NCI-H446 treated with DMSO at 0.1 percent for 48 hours (cell line): Measurements from ENCODE around the gene NTN3.
"Not testable (repeated sequence)": the region's sequence is repeated elsewhere in the genome, so short reads cannot be mapped to it uniquely, and the experiment has no call there.

Experiments
- DNase-seq: peaks from one replicate; lab custom pipeline; 2025; lab: John Stamatoyannopoulos, UW

The NTN3 gene

DNA sequence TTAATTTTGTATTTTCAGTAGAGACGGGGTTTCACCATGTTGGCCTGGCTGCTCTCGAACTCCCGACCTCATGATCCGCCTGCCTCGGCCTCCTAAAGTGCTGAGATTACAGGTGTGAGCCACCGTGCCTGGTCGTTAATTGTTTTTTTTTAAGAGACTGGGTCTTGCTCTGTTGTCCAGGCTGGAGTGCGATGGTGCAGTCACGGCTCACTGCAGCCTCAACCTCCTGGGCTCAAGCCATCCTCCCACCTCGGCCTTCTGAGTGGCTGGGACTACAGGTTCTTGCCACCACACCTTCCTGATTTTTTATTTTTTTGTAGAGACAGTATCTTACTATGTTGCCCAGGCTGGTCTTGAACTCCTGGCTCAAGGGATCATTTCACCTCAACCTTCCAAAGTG is 8.9 kb downstream of the NTN3 start:
- DNase-seq = not testable (repeated sequence)

DNA sequence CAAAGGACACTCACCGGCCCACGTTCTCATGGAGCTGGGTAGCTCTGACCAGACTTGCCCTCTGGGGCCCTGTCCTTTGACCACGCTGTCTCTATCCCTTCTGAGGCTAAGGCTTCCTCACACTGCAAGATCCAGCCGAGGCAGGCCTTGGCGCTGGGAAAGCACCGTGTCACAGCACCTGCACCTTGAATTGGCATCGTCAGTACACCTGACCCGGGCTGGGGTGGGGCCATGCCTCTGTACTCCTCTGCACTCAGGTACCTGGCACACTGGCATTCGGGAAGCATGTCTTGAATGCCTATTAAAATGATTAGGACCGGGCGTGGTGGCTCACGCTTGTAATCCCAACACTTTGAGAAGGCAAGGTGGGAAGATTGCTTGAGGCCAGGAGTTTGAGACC is 9.9 kb downstream of the NTN3 start:
- DNase-seq = no peak

DNA sequence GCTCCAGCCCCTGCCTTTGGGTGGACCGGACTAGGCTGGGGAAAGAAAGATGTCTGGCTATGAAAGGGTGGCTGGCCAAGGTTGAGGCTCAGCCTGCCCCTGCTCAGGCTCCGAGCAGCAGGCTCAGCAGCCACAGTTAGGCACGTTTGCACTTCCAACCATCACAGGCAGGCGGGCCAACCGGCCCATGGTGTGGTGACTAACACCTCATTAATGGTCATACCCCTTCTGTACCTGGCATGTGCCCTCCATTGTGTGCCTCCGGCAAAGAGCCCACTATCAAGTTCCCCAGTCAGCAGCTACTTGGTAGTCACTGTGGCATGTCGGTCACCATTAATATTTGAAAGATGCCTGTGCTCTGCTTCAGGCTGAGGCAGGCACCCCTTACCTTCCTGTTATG is 10.6 kb downstream of the NTN3 start:
- no peak for DNase-seq

DNA sequence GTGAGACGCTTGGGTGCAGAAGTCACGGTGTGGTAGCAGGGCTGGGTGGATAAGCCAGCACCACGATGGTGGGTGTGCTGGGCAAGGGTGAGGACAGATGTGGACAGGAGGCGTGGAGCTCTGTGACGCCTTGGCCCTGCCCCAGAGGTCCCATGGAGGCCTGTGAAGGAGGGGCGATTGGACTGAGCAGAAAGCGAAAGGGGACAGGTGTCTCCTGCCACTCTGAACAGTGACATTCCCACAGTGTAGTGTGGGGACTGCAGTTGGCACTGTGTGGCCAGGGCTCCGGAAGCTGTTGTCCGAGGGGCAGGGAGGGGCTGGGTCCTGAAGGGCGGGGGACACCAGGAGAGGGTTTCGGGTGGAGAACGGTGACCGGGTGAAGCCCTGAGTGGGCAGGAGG is 11.2 kb downstream of the NTN3 start:
- no peak for DNase-seq

DNA sequence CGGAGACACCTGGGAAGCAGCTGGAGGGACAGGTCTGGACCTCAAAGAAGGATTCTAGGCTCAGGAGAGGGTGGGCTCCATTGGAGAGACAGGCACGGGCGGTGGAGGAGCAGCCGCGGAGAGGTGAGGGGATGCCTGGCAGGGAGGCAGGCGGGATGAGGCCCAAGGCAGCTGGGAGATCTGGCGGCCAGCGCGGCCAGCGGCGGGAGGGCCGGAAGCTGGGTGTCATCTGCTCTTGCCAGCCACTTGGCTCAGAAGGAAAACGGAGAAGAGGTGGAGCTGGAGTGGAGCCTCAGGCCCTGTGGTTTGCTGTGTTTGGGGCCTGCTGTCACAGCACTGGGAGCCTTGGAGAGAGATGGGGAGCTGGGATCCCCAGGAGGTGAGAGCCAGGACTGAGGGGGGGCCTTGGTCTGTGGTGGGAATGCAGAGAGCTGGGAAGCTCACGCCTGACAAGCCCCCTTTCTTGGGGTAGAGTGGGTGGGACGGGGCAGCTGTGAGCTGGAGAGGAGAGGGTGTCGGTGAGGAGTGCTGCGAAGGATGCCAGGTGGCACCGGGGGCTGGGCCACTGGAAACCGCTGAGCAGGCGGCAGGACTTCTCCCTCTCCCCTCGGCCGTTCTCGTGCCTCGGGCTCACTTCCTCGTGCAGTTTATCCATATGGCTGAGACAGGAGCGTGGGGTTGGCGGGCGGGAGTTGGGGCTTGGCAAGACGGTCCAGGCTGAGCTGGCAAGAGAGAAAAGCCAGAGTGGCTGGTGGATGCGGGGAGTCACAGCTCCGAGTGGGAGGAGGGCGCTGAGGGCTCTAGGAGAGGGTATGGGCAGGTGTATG is 11.8 kb downstream of the NTN3 start:
- DNase-seq = peak; percentile 73

DNA sequence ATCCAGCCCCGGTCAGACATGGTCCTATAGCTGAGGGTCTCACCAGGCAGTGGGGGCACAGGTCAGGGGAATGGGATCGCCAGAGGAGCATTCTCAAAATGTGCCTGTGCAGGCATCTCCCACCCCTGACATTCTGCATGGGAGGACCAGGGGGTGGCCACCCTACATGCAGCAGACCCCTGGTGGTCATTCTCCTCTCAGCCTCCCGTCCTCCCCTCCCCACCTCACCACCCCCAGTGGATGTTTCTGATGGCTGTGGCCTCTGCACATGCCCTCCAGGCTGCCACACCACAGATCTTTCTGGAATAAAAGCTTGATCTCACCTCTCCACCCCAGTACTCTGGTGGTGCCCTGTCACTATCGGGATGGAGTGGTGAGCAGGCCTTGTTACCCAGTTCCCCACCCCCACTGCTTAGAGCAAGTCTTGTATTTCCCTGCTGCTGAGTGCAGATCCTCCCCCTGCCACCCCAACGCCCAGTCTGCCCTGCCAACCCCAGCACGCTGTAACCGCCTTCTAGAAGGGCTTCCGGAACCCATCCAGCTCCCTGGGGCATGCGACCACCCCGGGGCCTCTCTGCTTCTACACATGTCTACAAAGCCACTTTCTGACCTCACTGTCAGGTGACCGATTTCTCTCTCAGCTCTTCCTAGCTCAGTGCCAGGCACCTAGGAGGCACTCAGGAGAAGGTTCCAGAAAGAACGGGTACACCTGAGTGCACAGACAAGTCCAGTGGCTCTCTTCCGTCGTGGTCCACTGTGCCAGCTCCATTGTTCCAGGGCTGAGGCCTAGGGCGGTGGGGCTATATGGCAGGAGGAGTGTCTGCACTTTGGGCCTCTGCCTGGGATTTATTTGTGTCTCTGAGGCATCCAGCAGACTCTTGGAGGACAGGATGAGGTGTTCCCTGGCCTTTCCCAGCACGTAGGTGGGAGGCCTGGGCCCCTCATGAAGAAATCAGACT is 13.1 kb downstream of the NTN3 start:
- DNase-seq = no peak

DNA sequence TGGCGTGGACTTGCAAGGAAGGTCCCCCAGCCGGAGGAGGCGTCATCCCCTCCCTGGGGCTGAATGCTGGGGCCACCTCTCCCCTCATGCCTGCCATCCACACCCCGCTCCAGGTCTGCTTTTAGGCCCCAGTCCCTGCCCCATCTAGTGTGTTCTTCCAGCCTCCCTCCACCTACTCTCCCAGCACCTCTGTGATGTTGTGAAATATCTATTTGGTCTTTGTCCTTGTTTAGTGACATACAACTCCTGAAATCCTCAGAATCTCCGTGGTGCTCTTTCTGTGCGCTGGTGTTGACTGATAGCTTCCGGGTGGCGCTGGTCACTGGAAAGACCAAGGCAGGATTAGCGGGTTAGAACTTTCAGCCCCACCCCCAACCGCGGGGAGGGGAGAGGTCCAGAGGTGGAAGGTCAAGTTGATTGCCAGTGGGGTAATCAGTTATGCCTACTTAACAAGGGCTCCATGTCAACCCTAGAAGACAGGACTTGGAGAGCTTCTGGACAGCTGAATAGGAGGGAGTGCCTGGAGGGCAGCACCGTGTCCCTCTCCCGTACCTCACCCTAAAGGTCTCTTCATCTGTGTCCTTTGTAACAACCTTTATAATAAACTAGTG is 13.9 kb downstream of the NTN3 start:
- DNase-seq = no peak

DNA sequence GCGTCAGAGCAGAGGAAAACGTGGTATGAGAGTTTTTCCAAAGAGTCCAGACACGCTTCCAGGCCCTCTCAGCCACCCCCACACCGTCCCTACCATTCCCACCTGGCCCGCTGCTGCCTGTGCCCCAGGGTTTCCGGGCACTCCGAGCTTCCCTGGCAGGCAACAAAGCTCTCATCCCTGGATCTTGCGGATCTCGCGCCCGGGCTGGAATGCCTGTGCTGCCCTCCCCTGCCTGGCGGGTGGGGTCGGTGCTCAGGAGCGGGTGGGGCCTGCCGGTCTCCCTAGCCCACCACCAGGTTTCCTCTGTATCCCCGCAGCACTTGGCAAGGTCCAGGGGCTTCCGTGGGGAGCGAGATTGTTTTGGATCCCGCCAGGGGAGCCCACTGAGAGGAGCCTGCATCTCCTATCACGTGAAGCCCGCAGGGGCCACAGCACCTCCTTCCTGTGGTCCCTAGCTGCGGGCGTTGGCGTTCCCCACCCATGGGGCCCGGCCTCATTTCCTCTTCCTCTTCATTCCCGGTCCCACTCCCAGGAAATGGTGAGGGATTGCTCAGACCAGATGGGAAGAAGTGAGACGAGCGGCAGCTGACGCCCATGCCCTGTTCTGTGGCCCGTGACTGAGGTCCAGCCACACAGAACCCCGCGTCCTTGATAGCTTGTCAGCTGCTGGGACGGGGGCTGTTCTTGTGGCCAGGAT is 14.9 kb downstream of the NTN3 start:
- no peak for DNase-seq

DNA sequence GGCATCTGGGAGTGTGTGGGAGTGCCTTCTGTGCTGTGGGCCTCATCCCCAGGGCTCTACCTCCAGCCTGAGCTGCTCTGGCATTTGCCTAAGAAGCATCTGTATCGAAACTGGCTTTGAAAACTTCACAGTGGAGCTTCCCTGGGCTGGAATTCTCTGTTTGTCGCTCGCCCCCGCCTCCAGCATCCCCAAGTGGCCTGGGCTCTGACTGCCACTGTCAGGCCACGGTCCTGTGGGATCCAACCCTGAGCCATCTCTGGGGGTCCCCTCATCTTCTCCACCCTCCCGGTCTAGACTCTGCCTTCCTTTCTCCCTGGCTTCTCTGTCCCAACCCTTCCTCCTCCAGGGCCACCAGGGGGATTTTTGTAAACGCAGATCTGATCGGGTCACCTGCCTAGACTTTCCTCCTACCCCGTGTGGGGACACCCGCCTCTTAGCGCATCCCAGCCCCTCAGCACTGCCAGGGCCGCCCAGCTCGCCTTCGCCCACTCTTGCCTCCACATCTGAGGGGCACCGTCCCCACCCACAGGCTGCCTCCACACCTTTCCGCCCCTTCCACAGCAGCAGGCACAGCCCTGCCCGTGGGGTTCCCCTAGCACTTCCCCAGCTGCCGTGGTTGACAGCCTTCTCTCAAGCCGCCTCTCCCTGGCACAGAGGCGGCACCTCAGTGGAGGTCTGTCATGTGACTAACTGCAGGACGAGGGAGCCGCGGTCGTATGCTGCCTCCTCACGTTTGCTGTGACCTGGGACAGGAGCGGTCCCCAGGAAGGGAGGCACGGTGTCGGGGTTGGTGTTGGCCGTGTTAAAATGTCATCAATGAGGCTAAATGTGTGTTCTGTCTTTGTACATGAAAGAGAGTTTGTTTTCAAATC is 15.8 kb downstream of the NTN3 start:
- no peak for DNase-seq

DNA sequence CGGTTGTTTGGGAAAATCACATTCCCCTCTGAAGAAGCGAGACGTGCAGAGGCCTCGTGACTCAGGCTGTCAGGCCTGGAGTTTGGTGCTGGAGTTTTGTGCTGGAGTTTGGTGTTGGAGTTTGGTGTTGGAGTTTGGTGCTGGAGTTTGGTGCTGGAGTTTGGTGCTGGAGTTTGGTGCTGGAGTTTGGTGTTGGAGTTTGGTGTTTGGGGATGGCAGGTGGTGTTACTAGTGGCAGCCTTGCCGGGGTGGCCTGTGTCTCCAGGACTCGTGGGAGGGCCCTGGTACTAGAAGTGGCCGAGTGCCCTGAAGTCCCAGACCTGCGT is 16.4 kb downstream of the NTN3 start:
- DNase-seq = no peak

DNA sequence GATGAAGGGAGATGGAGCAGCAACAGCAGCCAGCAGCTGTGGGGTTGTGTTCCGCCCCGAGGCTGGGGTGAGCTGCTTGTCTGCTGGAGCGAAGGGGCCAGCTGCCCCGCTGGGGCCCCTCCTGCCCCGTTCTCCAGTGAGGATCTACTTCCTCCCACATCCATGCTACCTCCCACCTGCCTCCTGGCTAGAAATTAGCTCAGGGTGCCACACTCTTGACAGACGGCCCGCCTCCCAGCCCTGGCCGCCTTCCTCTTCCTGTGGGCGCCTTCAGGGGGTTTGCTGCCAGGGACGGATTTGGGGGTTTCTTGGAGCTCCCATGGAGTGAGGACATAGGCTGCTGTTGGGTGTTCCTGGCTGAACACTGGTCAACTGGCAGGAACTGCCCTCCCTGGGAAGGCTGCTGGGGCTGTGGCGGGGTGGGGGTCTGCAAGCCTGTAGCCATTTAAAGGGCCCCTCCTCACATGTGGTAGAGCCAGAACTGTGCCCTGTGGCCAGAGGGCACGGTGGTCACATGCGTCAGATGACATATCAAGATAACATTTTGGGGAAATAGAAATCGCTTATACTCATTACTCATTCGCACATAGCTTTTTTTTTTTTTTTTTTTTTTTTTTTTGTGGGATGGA is 16.9 kb downstream of the NTN3 start:
- no peak for DNase-seq

DNA sequence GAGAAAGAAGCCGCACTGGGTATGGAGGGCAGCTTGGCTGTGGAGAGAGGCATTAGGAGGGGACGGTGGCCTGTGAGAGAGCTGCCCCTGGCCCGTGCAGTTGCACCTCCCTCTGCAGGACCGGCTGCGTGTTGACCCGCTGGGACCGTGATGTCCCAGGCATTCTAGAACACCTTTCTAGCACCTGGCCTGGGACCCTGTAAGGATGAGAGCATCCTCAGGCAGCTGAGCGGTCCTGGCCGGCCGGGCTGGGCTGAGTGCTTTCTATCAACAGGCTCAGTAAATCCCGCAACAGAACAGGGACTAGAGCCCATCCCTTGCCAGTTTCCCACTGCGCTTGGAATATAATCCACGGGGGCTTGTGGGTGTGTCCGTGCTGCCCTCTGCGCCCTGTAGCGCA is 18.5 kb downstream of the NTN3 start:
- DNase-seq = no peak

DNA sequence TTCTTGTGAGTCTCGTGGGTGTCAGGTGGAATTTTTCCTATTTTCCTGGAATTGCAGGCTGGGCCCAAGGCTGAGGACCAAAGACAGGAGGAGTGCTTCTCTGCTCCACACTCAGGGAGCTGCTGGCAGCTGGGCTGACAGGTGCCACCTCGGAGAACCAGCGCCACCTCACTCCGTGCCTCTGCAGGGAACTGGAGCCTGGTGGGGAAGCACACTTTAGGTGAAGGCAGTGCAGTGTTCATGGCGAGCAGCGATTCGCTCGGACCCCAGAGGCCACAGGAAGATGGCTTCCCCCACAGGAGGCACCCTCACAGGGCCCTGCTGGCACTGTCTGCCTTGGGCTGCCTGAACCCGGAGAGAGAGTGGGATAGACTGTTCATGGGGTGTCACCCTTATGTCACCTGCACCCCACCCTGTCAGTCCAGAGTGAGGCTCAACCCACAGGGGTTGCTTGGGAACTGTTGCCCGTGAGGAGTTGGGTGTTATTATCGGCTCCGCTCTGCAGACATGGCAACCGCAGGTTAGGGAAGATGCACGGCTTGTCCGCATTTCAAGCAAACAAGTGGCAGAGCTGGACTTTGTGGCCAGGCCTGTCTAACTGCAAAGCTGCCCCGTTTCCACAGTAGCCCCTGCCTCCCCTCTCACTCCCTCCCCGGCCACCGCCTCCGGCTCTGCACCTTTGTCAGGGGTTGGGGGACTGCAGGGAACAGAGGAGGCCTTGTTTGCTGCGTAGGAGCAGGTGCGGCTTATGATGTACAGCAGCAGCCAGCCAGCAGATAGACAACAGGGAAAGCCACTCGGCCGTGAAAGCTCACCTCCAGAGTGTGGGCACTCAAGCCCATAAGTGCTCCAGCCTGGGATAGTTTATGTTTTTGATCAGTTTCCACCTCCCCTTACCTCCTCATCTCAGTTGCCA is 19.4 kb downstream of the NTN3 start:
- no peak for DNase-seq

DNA sequence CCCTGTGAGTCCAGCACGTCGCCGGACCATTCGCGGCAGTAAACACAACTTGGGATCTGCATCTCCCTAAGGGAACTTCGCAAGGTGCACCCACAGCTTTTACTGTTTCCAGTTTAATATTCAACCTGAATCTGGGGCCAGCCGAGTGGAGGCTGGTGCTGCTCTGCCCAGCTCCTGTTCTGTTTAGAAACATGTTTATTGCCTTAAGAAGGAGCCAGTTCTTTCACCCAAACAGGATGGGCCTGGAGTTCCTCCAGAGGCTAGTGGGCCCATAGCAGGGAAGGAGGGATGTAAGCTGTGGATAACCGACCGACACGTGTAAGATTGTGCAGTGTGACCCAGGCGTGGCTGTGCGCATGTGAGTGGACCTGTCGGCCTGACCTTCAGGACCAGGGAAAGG is 21.2 kb downstream of the NTN3 start:
- no peak for DNase-seq

DNA sequence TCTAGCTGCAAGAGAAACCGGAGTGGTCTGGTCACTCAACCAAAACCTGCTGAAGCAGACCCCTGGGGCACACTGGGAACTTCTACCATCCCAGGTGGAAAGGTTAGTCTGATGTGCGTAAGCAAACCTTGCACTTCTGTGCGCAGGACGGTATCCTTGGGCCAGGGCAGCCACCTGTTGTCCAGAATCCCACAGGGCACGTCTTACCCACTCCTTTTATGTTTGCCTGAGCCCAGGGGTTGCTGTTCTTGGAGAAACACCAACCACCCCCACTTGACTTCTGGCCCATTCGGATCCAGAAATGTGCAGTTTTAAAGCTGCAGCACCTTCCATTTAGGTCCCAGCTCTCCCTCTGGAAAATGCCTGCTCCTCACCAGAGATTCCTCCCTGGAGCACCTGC is 22.5 kb downstream of the NTN3 start:
- DNase-seq = no peak

DNA sequence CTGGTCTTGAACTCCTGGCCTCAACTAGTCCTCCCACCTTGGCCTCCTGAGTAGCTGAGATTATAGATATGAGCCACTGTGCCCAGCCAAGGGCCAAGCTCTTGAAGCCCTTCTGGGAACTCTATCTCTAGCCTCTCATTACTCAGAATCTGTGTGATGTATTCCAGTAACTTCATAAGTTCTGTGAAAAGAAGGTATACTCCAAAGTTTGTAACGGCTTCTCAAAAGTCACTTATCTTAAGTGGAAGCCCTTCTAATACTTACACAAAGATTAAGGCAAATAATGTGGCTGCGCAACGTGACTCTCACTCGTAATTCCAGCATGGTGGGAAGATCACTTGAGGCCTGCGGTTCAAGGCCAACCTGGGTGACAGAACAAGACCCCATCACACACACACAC is 23.5 kb downstream of the NTN3 start:
- DNase-seq = no peak

DNA sequence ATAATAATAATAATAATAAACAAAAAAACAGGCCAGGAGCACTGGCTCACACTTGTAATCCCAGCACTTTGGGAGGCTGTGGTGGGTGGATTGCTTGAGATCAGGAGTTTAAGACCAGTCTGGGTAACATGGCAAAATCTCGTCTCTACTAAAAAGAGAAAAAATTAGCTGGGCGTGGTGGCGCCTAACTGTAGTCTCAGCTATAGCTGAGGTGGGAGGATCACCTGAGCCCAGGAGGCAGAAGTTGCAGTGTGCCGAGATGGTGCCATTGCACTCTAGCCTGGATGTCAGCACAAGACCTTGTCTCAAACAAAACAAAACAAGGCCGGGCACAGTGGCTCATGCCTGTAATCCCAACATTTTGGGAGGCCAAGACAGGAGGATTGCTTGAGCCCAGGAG is 23.9 kb downstream of the NTN3 start:
- DNase-seq = no peak

DNA sequence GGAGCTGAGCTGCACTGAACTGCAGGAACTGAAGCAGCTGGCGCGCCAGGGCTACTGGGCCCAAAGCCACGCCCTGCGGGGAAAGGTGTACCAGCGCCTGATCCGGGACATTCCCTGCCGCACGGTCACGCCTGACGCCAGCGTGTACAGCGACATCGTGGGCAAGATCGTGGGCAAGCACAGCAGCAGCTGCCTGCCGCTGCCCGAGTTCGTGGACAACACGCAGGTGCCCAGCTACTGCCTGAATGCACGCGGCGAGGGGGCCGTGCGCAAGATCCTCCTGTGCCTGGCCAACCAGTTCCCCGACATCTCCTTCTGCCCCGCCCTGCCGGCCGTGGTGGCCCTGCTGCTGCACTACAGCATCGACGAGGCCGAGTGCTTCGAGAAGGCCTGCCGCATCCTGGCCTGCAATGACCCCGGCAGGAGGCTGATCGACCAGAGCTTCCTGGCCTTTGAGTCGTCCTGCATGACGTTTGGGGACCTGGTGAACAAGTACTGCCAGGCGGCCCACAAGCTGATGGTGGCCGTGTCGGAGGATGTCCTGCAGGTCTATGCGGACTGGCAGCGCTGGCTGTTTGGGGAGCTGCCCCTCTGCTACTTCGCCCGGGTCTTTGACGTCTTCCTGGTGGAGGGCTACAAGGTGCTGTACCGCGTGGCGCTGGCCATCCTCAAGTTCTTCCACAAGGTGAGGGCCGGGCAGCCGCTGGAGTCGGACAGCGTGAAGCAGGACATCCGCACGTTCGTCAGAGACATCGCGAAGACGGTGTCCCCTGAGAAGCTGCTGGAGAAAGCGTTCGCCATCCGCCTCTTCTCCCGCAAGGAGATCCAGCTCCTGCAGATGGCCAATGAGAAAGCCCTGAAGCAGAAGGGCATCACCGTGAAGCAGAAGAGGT is 25.4 kb downstream of the NTN3 start:
- DNase-seq = no peak
